Osteoblast (primary cell): Measurements from ENCODE around the gene NUMB. TPM values are rescaled to one million over a fixed set of nuclear protein-coding genes. Genes with fewer than 3 reads are reported as not detected.

ENCODE experiments used
- DNase-seq: peaks from one replicate; pipeline ENCODE4 v3.0.0; 2011; ENCODE audit warnings: low spot score, mixed read lengths; ENCODE audit not compliant: insufficient read length; ENCODE audit errors: missing footprints
- H2AFZ ChIP-seq: 2 replicates; pipeline ENCODE4 v1.6.0; 2011; ENCODE audit warnings: mild to moderate bottlenecking, low read length
- H3K27ac ChIP-seq: 2 replicates; pipeline ENCODE4 v1.5.1; 2011; ENCODE audit warnings: mild to moderate bottlenecking, low read depth, low read length, moderate library complexity
- H3K27me3 ChIP-seq: 2 replicates; pipeline ENCODE4 v1.6.0; 2012; ENCODE audit warnings: mild to moderate bottlenecking, control low read depth, inconsistent platforms, low read length, moderate library complexity; ENCODE audit not compliant: insufficient read depth
- H3K36me3 ChIP-seq: 2 replicates; pipeline ENCODE4 v1.5.1; 2011; ENCODE audit warnings: mild to moderate bottlenecking, low read length, control low read depth, moderate library complexity; ENCODE audit not compliant: insufficient read depth
- H3K4me1 ChIP-seq: 2 replicates; pipeline ENCODE4 v1.5.1; 2011; ENCODE audit warnings: mild to moderate bottlenecking, low read length, control low read depth, moderate library complexity; ENCODE audit not compliant: insufficient read depth
- H3K4me2 ChIP-seq: 2 replicates; pipeline ENCODE4 v1.6.0; 2011; ENCODE audit warnings: mild to moderate bottlenecking, low read length; ENCODE audit not compliant: insufficient read depth
- H3K4me3 ChIP-seq: fragments of 200-600 bp; sonication (generic); 3 replicates; pipeline ENCODE4 v1.5.1; 2012; ENCODE audit warnings: mild to moderate bottlenecking, low read length, inconsistent platforms; ENCODE audit not compliant: insufficient read depth
- H3K79me2 ChIP-seq: 2 replicates; pipeline ENCODE4 v1.6.0; 2012; ENCODE audit warnings: mild to moderate bottlenecking, low read length, control low read depth, inconsistent platforms; ENCODE audit not compliant: insufficient read depth
- H3K9me3 ChIP-seq: 2 replicates; pipeline ENCODE4 v1.5.1; 2011; ENCODE audit warnings: low read depth, low read length, control low read depth
- H4K20me1 ChIP-seq: 2 replicates; pipeline ENCODE4 v1.6.0; 2012; ENCODE audit warnings: mild to moderate bottlenecking, low read length, control low read depth; ENCODE audit not compliant: insufficient read depth
- CTCF ChIP-seq: IDR thresholded peaks from 2 replicates; pipeline ENCODE4 v1.5.1; 2011; ENCODE audit warnings: mild to moderate bottlenecking, low read depth, low read length, moderate library complexity; ENCODE audit errors: extremely low read depth
- total RNA-seq: library from RNA; depleted of rRNA; stranded (reverse); fragments of >200 nt; gene quantifications from 2 replicates; pipeline ENCODE4 v1.2.3, GENCODE V29; 2012

Gene NUMB
- total RNA-seq, 1 donor = 52.5 TPM

- TF ChIP-seq CTCF = no peak
- peak overlapping the region; percentile 2 for H3K27ac ChIP-seq
- H3K36me3 ChIP-seq = peaks cover 11% of the 10 kb centered on the region
- peaks cover 92% of the 10 kb centered on the region for H3K79me2 ChIP-seq
- H3K4me2 ChIP-seq = no peak overlapping the region
- no peaks in the 10 kb centered on the region for H3K4me1 ChIP-seq
- H2AFZ ChIP-seq = no peak overlapping the region
- no peak overlapping the region for H3K4me3 ChIP-seq
- no peaks in the 10 kb centered on the region for H3K9me3 ChIP-seq
- DNase-seq = no peak
- peaks cover 42% of the 10 kb centered on the region for H4K20me1 ChIP-seq
- H3K27me3 ChIP-seq = no peaks in the 10 kb centered on the region
Measured at GRCh38 chr14:73402579-73402978, 55.8 kb downstream of the NUMB start.

DNA sequence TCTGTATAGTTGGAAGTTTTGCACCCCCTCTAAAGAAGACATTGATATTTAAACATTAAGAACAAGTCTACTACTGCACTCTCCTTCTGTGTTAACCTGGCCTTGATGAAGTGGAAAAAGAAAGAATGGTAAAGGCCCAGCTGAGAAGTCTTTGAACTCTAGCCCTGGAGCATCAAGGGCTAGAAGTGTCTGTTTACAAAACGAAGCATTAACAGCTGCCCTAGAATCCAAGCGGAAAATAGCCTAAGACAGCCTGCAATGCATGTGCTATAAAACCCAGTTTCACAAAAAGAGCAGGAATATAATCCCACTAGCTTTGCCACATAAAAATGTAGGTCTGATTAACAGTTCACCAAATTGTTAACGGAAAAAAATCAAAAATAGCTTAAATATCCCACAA lies 60.5 kb downstream of the NUMB start:
- Histone ChIP-seq H2AFZ (no peak overlapping the region), H3K27ac (no peak overlapping the region), H4K20me1 (peaks cover 46% of the 10 kb centered on the region), H3K9me3 (no peaks in the 10 kb centered on the region), H3K27me3 (no peaks in the 10 kb centered on the region), H3K79me2 (peaks cover 95% of the 10 kb centered on the region), H3K4me2 (no peak overlapping the region), H3K36me3 (peaks cover 7% of the 10 kb centered on the region), H3K4me1 (no peaks in the 10 kb centered on the region), H3K4me3 (no peak overlapping the region)
- TF ChIP-seq CTCF = no peak
- DNase-seq = no peak

DNA sequence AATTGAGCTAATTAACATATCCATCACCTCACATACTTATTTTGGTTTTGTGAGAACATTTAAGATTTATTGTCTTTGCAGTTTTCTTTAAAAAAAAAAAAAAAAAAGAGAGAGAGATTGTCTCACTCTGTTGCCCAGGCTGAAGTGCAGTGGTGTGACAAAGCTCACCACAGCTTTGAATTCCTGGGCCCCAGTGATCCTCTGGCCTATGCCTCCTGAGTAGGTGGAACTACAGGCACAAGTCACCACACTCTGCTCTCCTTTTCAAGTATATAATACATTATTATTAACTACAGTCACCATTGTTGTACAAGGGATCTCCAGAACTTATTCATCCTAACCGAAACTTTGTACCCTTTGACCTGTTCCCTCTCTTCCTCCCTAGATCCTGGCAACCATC lies 64.0 kb downstream of the NUMB start:
- H3K4me2 ChIP-seq = no peak overlapping the region
- peaks cover 92% of the 10 kb centered on the region for H3K79me2 ChIP-seq
- H3K9me3 ChIP-seq = no peaks in the 10 kb centered on the region
- H3K36me3 ChIP-seq = peaks cover 15% of the 10 kb centered on the region
- DNase-seq = no peak
- TF ChIP-seq CTCF = no peak
- H3K27ac ChIP-seq = no peak overlapping the region
- H2AFZ ChIP-seq = no peak overlapping the region
- no peak overlapping the region for H3K4me3 ChIP-seq
- H3K4me1 ChIP-seq = no peaks in the 10 kb centered on the region
- H3K27me3 ChIP-seq = no peaks in the 10 kb centered on the region
- H4K20me1 ChIP-seq = peaks cover 35% of the 10 kb centered on the region

DNA sequence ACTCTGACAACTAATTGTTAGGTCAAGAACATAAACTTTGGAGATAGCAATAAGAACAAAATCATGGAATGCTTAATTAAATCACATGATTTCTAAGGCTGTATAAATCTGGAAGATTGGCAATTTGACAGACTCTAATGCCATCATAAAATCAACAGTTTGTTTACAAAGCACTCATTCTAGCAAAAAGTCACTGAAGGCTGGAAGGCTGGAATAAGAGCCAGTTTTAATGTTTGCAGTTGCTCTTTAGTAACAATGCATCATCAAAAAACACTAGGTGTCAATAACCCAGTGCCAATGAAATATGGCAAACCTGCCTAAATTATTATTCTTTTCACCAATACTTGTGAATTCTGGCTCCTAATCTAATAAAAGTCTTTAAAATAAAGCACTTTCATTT lies 65.0 kb downstream of the NUMB start:
- H3K9me3 ChIP-seq = no peaks in the 10 kb centered on the region
- peaks cover 90% of the 10 kb centered on the region for H3K79me2 ChIP-seq

More for the DNA sequence above, 65.0 kb downstream of the NUMB start:
- H3K36me3 ChIP-seq = peaks cover 15% of the 10 kb centered on the region
- peak overlapping the region; percentile 19 for H3K27ac ChIP-seq
- H3K4me1 ChIP-seq = no peaks in the 10 kb centered on the region
- no peaks in the 10 kb centered on the region for H3K27me3 ChIP-seq
- no peak overlapping the region for H2AFZ ChIP-seq
- TF ChIP-seq CTCF = no peak
- peak; percentile 53 for DNase-seq
- no peak overlapping the region for H3K4me3 ChIP-seq
- peaks cover 28% of the 10 kb centered on the region for H4K20me1 ChIP-seq
- H3K4me2 ChIP-seq = no peak overlapping the region
